WTC11 (cell line): Measurements from ENCODE around the gene CTDSPL2. TPM values are rescaled to one million over a fixed set of nuclear protein-coding genes. Genes with fewer than 3 reads are reported as not detected.

Experiments
- ATAC-seq: fragments of 200-7000 bp; cut with Tn5 transposase; 2 replicates; pipeline ENCODE4 v1.10.0; 2021; ENCODE audit warnings: mild to moderate bottlenecking, moderate library complexity
- CTCF ChIA-PET: fragments of 300-600 bp; sonication (Branson Sonifier 250); formaldehyde crosslinking; loops from one replicate; lab custom pipeline; 2021; ENCODE audit warnings: antibody characterized with exemption; lab: Charles Lee
- POLR2A ChIA-PET: fragments of 350-600 bp; sonication (Branson Sonifier 250); formaldehyde crosslinking; loops from one replicate; lab custom pipeline; 2021; ENCODE audit warnings: antibody characterized with exemption; lab: Charles Lee
- DNase-seq: peaks from one replicate; pipeline ENCODE4 v3.0.0; 2021; ENCODE audit warnings: low spot score
- H3K27ac Mint-ChIP-seq: 2 replicates; pipeline ENCODE4 v1.8.0; 2021; ENCODE audit warnings: mixed read lengths
- H3K27me3 Mint-ChIP-seq: 2 replicates; pipeline ENCODE4 v1.8.0; 2021; ENCODE audit warnings: low read depth, mild to moderate bottlenecking, moderate library complexity, mixed read lengths
- H3K36me3 Mint-ChIP-seq: 2 replicates; pipeline ENCODE4 v1.8.0; 2021; ENCODE audit warnings: mixed read lengths
- H3K4me1 Mint-ChIP-seq: 2 replicates; pipeline ENCODE4 v1.8.0; 2022; ENCODE audit warnings: mixed read lengths
- H3K4me3 Mint-ChIP-seq: 2 replicates; pipeline ENCODE4 v1.8.0; 2021; ENCODE audit warnings: mild to moderate bottlenecking, moderate library complexity, mixed read lengths
- H3K9me3 Mint-ChIP-seq: 2 replicates; pipeline ENCODE4 v1.8.0; 2021; ENCODE audit warnings: mixed read lengths
- ESRRA ChIP-seq: sonication (generic); formaldehyde crosslinking; IDR thresholded peaks from 2 replicates; pipeline ENCODE4 v1.8.1; 2022; ENCODE audit warnings: mild to moderate bottlenecking, missing genetic modification reagents, borderline replicate concordance
- FOXK1 ChIP-seq: sonication (generic); formaldehyde crosslinking; IDR thresholded peaks from 2 replicates; pipeline ENCODE4 v1.8.0; 2022; ENCODE audit warnings: mild to moderate bottlenecking, moderate library complexity, missing genetic modification reagents
- JAZF1 ChIP-seq: fragments of 250-450 bp; sonication (Bioruptor Pico); IDR thresholded peaks from 2 replicates; pipeline ENCODE4 v1.9.0; 2021; ENCODE audit warnings: moderate library complexity, mild to moderate bottlenecking, inconsistent platforms
- JUN ChIP-seq: sonication (generic); formaldehyde crosslinking; IDR thresholded peaks from 2 replicates; pipeline ENCODE4 v1.8.0; 2023; ENCODE audit warnings: mild to moderate bottlenecking, missing genetic modification reagents
- KAT7 ChIP-seq: sonication (generic); formaldehyde crosslinking; IDR thresholded peaks from 2 replicates; pipeline ENCODE4 v1.8.1; 2023; ENCODE audit warnings: missing genetic modification reagents, mild to moderate bottlenecking, borderline replicate concordance
- NFATC4 ChIP-seq: fragments of 250-450 bp; sonication (Bioruptor Pico); IDR thresholded peaks from 2 replicates; pipeline ENCODE4 v1.9.0; 2021; ENCODE audit warnings: mild to moderate bottlenecking
- SMAD3 ChIP-seq: sonication (generic); formaldehyde crosslinking; IDR thresholded peaks from 2 replicates; pipeline ENCODE4 v1.8.0; 2022; ENCODE audit warnings: missing genetic modification reagents, mild to moderate bottlenecking, borderline replicate concordance
- TEAD1 ChIP-seq: sonication (generic); formaldehyde crosslinking; IDR thresholded peaks from 2 replicates; pipeline ENCODE4 v1.8.0; 2022; ENCODE audit warnings: mild to moderate bottlenecking, missing genetic modification reagents
- TEAD4 ChIP-seq: sonication (generic); formaldehyde crosslinking; IDR thresholded peaks from 2 replicates; pipeline ENCODE4 v1.8.0; 2022; ENCODE audit warnings: mild to moderate bottlenecking, missing genetic modification reagents
- ZNF121 ChIP-seq: sonication (generic); formaldehyde crosslinking; IDR thresholded peaks from 2 replicates; pipeline ENCODE4 v1.8.0; 2023; ENCODE audit warnings: missing genetic modification reagents
- ZNF232 ChIP-seq: sonication (generic); formaldehyde crosslinking; IDR thresholded peaks from 2 replicates; pipeline ENCODE4 v1.8.0; 2022; ENCODE audit warnings: mild to moderate bottlenecking, missing genetic modification reagents
- ZNF263 ChIP-seq: sonication (generic); formaldehyde crosslinking; IDR thresholded peaks from 2 replicates; pipeline ENCODE4 v1.8.1; 2022; ENCODE audit warnings: low read depth, mild to moderate bottlenecking, moderate library complexity, missing genetic modification reagents
- total RNA-seq: library from RNA; stranded (reverse); gene quantifications from 3 replicates; pipeline ENCODE4 v1.2.3, GENCODE V29; 2021
- TF ChIP-seq, protein P1 (sequence below): sonication (generic); formaldehyde crosslinking; IDR thresholded peaks from 2 replicates; pipeline ENCODE4 v1.8.0; 2022; ENCODE audit warnings: mild to moderate bottlenecking, missing genetic modification reagents
- TF ChIP-seq, protein P2 (sequence below): sonication (generic); formaldehyde crosslinking; IDR thresholded peaks from 2 replicates; pipeline ENCODE4 v1.8.0; 2022; ENCODE audit warnings: mild to moderate bottlenecking, missing genetic modification reagents
- TF ChIP-seq, protein P3 (sequence below): sonication (generic); formaldehyde crosslinking; conservative IDR thresholded peaks from 2 replicates; pipeline ENCODE4 v1.8.1; 2022; ENCODE audit warnings: mild to moderate bottlenecking, missing genetic modification reagents
- TF ChIP-seq, protein P4 (sequence below): sonication (generic); formaldehyde crosslinking; IDR thresholded peaks from 2 replicates; pipeline ENCODE4 v1.8.0; 2023; ENCODE audit warnings: missing genetic modification reagents, mild to moderate bottlenecking, borderline replicate concordance
- TF ChIP-seq, protein P5 (sequence below): fragments of 250-450 bp; sonication (Bioruptor Pico); IDR thresholded peaks from 2 replicates; pipeline ENCODE4 v1.8.0; 2021; ENCODE audit warnings: mild to moderate bottlenecking
- TF ChIP-seq, protein P6 (sequence below): fragments of 250-450 bp; sonication (Bioruptor Pico); conservative IDR thresholded peaks from 2 replicates; pipeline ENCODE4 v1.9.0; 2021; ENCODE audit warnings: mild to moderate bottlenecking

CTDSPL2 gene
- total RNA-seq, 1 experiment from 2014 or later: 65.2 TPM

DNA sequence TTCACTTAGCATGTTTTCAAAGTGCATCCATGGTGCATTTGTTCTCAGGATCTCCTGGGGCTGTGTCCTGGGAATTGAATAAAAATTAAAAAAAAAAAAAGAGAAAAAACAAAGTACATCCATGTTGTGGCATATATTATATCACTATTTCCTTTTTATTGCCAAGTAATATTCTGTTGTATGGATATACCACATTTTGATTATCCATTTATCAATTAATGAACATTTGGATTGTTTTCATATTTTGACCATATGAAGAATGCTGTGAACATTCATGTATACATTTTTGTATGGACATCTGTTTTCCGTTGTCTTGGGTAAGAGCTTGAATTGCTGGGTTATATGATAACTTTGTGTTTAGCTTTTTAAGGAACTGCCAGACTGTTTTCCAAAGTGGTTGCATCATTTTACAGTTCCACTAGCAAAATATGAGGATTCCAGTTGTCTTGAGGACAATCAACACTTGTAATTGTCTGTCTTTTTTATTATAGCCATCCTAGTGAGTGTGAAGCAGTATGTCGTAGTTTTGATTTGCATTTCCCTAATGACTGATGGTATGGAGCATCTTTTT, 44.5 kb downstream of the CTDSPL2 start (continued):
- TF ChIP-seq JUN (CRISPR knock-in tag): no peak

DNA sequence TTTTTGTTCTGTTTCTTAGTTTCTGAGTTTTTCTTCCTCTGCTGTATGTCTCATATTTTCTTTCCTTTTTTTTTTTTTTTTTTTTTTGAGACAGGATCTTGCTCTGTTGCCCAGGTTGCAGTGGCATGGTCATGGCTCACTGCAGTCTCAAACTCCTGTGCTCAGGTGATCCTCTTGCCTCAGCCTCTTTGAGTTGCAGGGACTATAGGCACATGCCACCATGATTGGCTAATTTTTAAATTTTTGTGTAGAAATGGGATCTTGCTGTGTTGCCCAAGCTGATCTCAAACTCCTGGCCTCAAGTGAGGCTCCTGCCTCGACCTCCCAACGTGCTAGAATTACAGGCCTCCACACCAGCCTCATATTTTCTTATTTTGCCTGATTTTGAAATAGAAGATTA, 51.9 kb downstream of the CTDSPL2 start:
- Mint-ChIP-seq H3K27me3 (no peaks in the 10 kb centered on the region), H3K4me1 (0 out of 2 replicates have a peak, but pooled peaks cover 2% of the 10 kb centered on the region), H3K27ac (no peak overlapping the region), H3K9me3 (no peaks in the 10 kb centered on the region), H3K36me3 (no peaks in the 10 kb centered on the region; the same call in 1 of the 2 replicates), H3K4me3 (no peak overlapping the region)
- ATAC-seq (no peak), DNase-seq (no peak)
- ChIA-PET CTCF (no interaction called here), POLR2A (no interaction called here)
- no peak for TF ChIP-seq JAZF1
- peak; percentile 91 for TF ChIP-seq ZNF121 (CRISPR knock-in tag)
- no peak for TF ChIP-seq NFATC4 (CRISPR knock-in tag)
- TF ChIP-seq KAT7 (CRISPR knock-in tag): no peak

DNA sequence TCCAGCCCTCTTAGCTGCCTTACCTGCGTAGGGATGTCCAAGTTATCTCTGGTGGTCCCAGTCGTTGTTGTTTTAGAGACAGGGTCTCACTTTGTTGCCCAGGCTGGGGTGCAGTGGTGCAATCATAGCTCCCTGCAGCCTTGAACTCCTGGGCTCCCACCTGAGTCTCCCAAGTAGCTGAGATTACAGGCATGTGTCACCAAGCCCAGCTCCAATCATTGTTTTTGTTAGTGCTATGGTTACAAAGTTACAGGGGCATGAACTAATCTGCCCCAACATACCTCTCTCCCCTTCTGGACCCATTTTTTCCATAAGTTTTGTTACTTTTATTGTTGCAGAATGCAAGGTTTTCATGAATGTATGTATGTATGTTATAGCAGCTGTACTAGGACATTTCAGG, 54.7 kb downstream of the CTDSPL2 start:
- no peak overlapping the region for H3K4me3 Mint-ChIP-seq
- no peaks in the 10 kb centered on the region for H3K9me3 Mint-ChIP-seq
- no peak for DNase-seq
- H3K27me3 Mint-ChIP-seq: no peaks in the 10 kb centered on the region
- POLR2A ChIA-PET: interaction anchor here (0.8 to 1.1 kb wide), 2 partner anchors 54 to 66 kb away, joined by 3 read pairs; no protein-coding TSS in a partner anchor
- H3K4me1 Mint-ChIP-seq: 0 out of 2 replicates have a peak, but pooled peaks cover 2% of the 10 kb centered on the region
- ATAC-seq: no peak
- no peak for TF ChIP-seq TEAD1 (CRISPR knock-in tag)
- TF ChIP-seq TEAD4 (CRISPR knock-in tag): no peak
- peaks cover 5% of the 10 kb centered on the region for H3K36me3 Mint-ChIP-seq
- H3K27ac Mint-ChIP-seq: peak overlapping the region; percentile 83
- CTCF ChIA-PET: interaction anchor here (1.2 to 2.5 kb wide), 2 partner anchors 19 to 64 kb away, joined by 3 to 15 read pairs; no protein-coding TSS in a partner anchor

DNA sequence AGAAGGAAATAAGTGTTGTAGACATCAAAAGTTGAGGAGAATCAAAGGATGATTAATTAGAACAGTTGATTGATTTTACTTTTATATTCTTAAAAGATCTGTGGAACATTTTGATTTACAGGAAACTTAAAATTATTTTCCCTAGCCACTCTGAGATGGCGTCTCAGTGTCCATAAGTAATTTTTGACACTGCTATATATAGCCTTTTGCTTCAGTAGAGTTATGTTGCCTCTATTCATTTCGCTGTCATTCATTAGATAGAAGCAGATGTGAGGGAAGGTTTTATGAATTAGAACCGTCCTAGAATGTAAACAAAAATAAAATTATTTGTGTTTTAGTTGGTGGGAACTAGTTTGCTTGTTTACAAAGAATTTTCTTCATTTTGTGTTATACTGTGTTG, 58.5 kb downstream of the CTDSPL2 start:
- DNase-seq (no peak), ATAC-seq (no peak)
- CTCF ChIA-PET: no interaction called here
- 0 out of 2 replicates have a peak, but pooled peaks cover 2% of the 10 kb centered on the region for H3K4me1 Mint-ChIP-seq
- no peak for TF ChIP-seq ZNF232 (CRISPR knock-in tag)
- no peak for TF ChIP-seq SMAD3 (CRISPR knock-in tag)
- TF ChIP-seq, protein P1, sequence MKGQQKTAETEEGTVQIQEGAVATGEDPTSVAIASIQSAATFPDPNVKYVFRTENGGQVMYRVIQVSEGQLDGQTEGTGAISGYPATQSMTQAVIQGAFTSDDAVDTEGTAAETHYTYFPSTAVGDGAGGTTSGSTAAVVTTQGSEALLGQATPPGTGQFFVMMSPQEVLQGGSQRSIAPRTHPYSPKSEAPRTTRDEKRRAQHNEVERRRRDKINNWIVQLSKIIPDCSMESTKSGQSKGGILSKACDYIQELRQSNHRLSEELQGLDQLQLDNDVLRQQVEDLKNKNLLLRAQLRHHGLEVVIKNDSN (CRISPR knock-in tag): no peak
- TF ChIP-seq, protein P2, sequence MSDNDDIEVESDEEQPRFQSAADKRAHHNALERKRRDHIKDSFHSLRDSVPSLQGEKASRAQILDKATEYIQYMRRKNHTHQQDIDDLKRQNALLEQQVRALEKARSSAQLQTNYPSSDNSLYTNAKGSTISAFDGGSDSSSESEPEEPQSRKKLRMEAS: no peak
- TF ChIP-seq, protein P3, sequence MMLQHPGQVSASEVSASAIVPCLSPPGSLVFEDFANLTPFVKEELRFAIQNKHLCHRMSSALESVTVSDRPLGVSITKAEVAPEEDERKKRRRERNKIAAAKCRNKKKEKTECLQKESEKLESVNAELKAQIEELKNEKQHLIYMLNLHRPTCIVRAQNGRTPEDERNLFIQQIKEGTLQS (CRISPR knock-in tag): no peak
- TF ChIP-seq, protein P4, sequence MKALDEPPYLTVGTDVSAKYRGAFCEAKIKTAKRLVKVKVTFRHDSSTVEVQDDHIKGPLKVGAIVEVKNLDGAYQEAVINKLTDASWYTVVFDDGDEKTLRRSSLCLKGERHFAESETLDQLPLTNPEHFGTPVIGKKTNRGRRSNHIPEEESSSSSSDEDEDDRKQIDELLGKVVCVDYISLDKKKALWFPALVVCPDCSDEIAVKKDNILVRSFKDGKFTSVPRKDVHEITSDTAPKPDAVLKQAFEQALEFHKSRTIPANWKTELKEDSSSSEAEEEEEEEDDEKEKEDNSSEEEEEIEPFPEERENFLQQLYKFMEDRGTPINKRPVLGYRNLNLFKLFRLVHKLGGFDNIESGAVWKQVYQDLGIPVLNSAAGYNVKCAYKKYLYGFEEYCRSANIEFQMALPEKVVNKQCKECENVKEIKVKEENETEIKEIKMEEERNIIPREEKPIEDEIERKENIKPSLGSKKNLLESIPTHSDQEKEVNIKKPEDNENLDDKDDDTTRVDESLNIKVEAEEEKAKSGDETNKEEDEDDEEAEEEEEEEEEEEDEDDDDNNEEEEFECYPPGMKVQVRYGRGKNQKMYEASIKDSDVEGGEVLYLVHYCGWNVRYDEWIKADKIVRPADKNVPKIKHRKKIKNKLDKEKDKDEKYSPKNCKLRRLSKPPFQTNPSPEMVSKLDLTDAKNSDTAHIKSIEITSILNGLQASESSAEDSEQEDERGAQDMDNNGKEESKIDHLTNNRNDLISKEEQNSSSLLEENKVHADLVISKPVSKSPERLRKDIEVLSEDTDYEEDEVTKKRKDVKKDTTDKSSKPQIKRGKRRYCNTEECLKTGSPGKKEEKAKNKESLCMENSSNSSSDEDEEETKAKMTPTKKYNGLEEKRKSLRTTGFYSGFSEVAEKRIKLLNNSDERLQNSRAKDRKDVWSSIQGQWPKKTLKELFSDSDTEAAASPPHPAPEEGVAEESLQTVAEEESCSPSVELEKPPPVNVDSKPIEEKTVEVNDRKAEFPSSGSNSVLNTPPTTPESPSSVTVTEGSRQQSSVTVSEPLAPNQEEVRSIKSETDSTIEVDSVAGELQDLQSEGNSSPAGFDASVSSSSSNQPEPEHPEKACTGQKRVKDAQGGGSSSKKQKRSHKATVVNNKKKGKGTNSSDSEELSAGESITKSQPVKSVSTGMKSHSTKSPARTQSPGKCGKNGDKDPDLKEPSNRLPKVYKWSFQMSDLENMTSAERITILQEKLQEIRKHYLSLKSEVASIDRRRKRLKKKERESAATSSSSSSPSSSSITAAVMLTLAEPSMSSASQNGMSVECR (CRISPR knock-in tag): no peak
- no peak for TF ChIP-seq ESRRA (CRISPR knock-in tag)
- no peak for TF ChIP-seq FOXK1 (CRISPR knock-in tag)
- no peak for TF ChIP-seq KAT7 (CRISPR knock-in tag)
- no peak for TF ChIP-seq ZNF263 (CRISPR knock-in tag)
- TF ChIP-seq, protein P5, sequence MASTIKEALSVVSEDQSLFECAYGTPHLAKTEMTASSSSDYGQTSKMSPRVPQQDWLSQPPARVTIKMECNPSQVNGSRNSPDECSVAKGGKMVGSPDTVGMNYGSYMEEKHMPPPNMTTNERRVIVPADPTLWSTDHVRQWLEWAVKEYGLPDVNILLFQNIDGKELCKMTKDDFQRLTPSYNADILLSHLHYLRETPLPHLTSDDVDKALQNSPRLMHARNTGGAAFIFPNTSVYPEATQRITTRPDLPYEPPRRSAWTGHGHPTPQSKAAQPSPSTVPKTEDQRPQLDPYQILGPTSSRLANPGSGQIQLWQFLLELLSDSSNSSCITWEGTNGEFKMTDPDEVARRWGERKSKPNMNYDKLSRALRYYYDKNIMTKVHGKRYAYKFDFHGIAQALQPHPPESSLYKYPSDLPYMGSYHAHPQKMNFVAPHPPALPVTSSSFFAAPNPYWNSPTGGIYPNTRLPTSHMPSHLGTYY (CRISPR knock-in tag): no peak
- TF ChIP-seq, protein P6, sequence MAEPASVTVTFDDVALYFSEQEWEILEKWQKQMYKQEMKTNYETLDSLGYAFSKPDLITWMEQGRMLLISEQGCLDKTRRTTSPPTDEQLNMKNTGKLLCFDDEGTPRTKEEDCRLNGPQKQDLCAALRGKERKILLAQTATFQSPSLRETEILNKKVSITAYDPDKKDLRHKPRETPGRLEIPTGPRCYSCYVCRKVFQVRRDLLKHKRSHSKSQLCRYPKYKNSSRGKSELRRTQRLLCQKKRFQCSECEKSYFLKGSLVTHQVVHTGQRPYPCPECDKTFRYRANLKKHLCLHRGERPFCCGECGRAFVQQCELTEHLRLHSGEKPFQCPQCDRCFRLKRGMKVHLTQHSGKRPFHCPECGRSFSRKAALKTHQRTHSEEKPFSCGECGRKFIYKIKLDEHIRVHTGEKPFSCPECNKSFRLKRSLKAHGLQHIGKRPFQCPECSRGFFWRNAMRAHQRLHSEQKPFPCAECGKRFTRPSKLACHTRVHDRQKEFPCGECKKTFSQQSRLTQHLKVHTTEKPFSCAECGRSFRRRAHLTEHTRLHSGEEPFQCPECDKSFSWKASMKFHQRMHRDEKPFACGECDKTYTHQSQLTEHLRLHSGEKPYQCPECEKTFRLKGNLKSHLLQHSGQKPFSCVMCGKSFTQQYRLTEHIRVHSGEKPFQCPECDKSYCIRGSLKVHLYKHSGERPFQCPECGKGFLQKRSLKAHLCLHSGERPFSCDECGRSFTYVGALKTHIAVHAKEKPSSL (CRISPR knock-in tag): no peak
- POLR2A ChIA-PET: no interaction called here
- H3K36me3 Mint-ChIP-seq: peaks cover 28% of the 10 kb centered on the region
- H3K27me3 Mint-ChIP-seq: no peaks in the 10 kb centered on the region
- no peak overlapping the region for H3K27ac Mint-ChIP-seq
- H3K4me3 Mint-ChIP-seq: no peak overlapping the region
- no peaks in the 10 kb centered on the region for H3K9me3 Mint-ChIP-seq
